Stomach (tissue), 4 donors: ENCODE data around the gene PPP1R12B.

Experiments used
- CTCF ChIP-seq, 7 experiments: fragments of 450-650 bp in 4 of 7; fragments of 200-600 bp in 3 of 7; sonication (generic) in 3 of 7; IDR thresholded peaks; one replicate each; pipeline ENCODE4 v1.5.1; 2016 to 2019; ENCODE audit warnings: antibody characterized with exemption in 7 of 7, control low read depth in 2 of 7, mild to moderate bottlenecking in 1 of 7
- EP300 ChIP-seq: sonication (generic); formaldehyde crosslinking; IDR thresholded peaks from one replicate; pipeline ENCODE4 v1.6.1; 2017; ENCODE audit warnings: antibody characterized with exemption

GRCh38 chr1:202324646-202325045 is 23.9 kb upstream of the PPP1R12B start:
- TF ChIP-seq CTCF (IDR thresholded peaks at IDR 0.05) (no peak), EP300 (no peak)
